ENCODE measurements around the gene ZNF207. TPM values are rescaled to one million over a fixed set of nuclear protein-coding genes. Genes with fewer than 3 reads are reported as not detected.

ZNF207 gene
- total and polyA plus RNA-seq, 10 of the 15 experiments (the other 5 are each of a cell fraction or from before 2014, with no cell fraction given) = 156 to 348 (median 205) TPM

GRCh38 chr17:32350666-32351418 lies 885 bp downstream of the ZNF207 start:
- H3K4me3 ChIP-seq = peak overlapping the region; percentile 92
- H2AFZ ChIP-seq (ENCODE audit: control insufficient read depth, low read depth, low read length) = no peak overlapping the region
- peaks cover 13% of the 10 kb centered on the region for H4K20me1 ChIP-seq (ENCODE audit: control insufficient read depth, insufficient read depth)
- H3K4me2 ChIP-seq (ENCODE audit: control insufficient read depth, insufficient read depth) = peak overlapping the region; percentile 46
- peak overlapping the region; percentile 100 for H3K9ac ChIP-seq (ENCODE audit: control insufficient read depth, insufficient read depth, low read length)
- ChIA-PET CTCF (interaction anchor here (0.8 to 1.8 kb wide), 5 partner anchors 9 to 111 kb away, joined by 3 to 7 read pairs (median 4); partner anchors contain the start of gene PSMD11), SMC1A (ENCODE audit: uncharacterized antibody, unreplicated experiment) (interaction anchor here (0.7 to 1.7 kb wide), 6 partner anchors 10 to 31 kb away, joined by 3 to 5 read pairs (median 3); no protein-coding TSS in a partner anchor), POLR2A (interaction anchor here (0.6 to 1.8 kb wide), 19 partner anchors 9 to 1034 kb away, joined by 3 to 8 read pairs (median 4); partner anchors contain the start of gene C17orf75), RAD21 (ENCODE audit: unreplicated experiment) (interaction anchor here (0.8 to 1.6 kb wide), 3 partner anchors 22 to 32 kb away, joined by 3 to 6 read pairs (median 5); no protein-coding TSS in a partner anchor)
- H3K4me1 ChIP-seq (ENCODE audit: control insufficient read depth, insufficient read depth, low read length) = peaks cover 9% of the 10 kb centered on the region; the same call in 1 of the 2 replicates
- TF ChIP-seq CEBPZ (IDR thresholded peaks at IDR 0.05; ENCODE audit: low read depth, low read length) = no peak
- TF ChIP-seq ZNF384 (IDR thresholded peaks at IDR 0.05; ENCODE audit: borderline replicate concordance, low read depth, low read length) = peak; percentile 94
- 0 out of 2 replicates have a peak, but pooled peaks have one; percentile 12 for TF ChIP-seq NFIC (IDR thresholded peaks at IDR 0.05; ENCODE audit: low read depth, low read length)
- no peak for TF ChIP-seq NFXL1 (IDR thresholded peaks at IDR 0.05; ENCODE audit: borderline replicate concordance)
- 0 out of 4 replicates have a peak, but pooled peaks of 1 of the 2 experiments have one; percentile 2 for TF ChIP-seq SRF (IDR thresholded peaks at IDR 0.05; ENCODE audit: low read depth in 2 of 2, low read length in 2 of 2)
- peak; percentile 72 for TF ChIP-seq MLLT1 (IDR thresholded peaks at IDR 0.05)
- peak; percentile 13 for TF ChIP-seq E4F1 (IDR thresholded peaks at IDR 0.05; ENCODE audit: borderline replicate concordance, partially characterized antibody)
- peaks cover 7 to 24% of the 10 kb centered on the region in 2 experiments; a peak in 3 of 4 replicates for H3K36me3 ChIP-seq (ENCODE audit: control insufficient read depth in 2 of 2, insufficient read depth in 2 of 2, low read length in 1 of 2)
- intact Hi-C loops (cut with micrococcal nuclease; ENCODE audit: unreplicated experiment) (loop anchor here (1.0 kb wide), 1 partner anchor 25 kb away; no protein-coding TSS in a partner anchor), in situ Hi-C loops (cut with MboI) (no loop called here)
- peak overlapping the region; percentile 100 for H3K27ac ChIP-seq (ENCODE audit: control insufficient read depth, insufficient read depth)
- H3K9me3 ChIP-seq (replicated peaks; ENCODE audit: control insufficient read depth, insufficient read depth, low read length) = no peaks in the 10 kb centered on the region
- peaks cover 64% of the 10 kb centered on the region for H3K79me2 ChIP-seq (ENCODE audit: control insufficient read depth, insufficient read depth, low read length)
- peak; percentile 41 for FAIRE-seq
- no peaks in the 10 kb centered on the region for H3K27me3 ChIP-seq (replicated peaks in 1 of 2; ENCODE audit: control insufficient read depth in 2 of 2, insufficient read depth in 2 of 2, low read length in 1 of 2)
- under 1% methylated on average over 18 of the region's 20 CpGs for WGBS (ENCODE audit: insufficient coverage, insufficient replicate concordance, low lambda C conversion rate, missing lambda C conversion rate)
- peak; percentile 61 for ATAC-seq
- no TSS peak for BruUV-seq (replicated peaks)
- no peak for DNase-seq (ENCODE audit: low read depth, low spot score)
